Prostate gland (tissue), 2 donors: Measurements from ENCODE around the gene RAD51B. TPM values are rescaled to one million over a fixed set of nuclear protein-coding genes. Genes with fewer than 3 reads are reported as not detected.
"Not testable (repeated sequence)": the region's sequence is repeated elsewhere in the genome, so short reads cannot be mapped to it uniquely, and the experiment has no call there.

Experiments
- DNase-seq: peaks from one replicate; pipeline ENCODE4 v3.0.0-alpha.2; 2019; ENCODE audit warnings: low spot score
- H3K27ac ChIP-seq, 2 donors: fragments of 200-600 bp; sonication (generic); 2 replicates each; pipeline ENCODE4 v1.5.1; 2017 to 2019
- H3K27me3 ChIP-seq: fragments of 200-600 bp; sonication (generic); replicated peaks from 2 replicates; pipeline ENCODE4 v1.5.1; 2019; ENCODE audit not compliant: insufficient read depth
- H3K36me3 ChIP-seq, 2 donors: fragments of 200-600 bp; sonication (generic); 1 replicate in 1 of 2; 2 replicates in 1 of 2; pipeline versions ENCODE4 v1.5.1 to v1.8.1; 2017 to 2019
- H3K4me1 ChIP-seq: fragments of 200-600 bp; sonication (generic); replicated peaks from 2 replicates; pipeline ENCODE4 v1.5.1; 2019
- H3K4me3 ChIP-seq, 2 donors: fragments of 200-600 bp; sonication (generic); 2 replicates each; pipeline ENCODE4 v1.5.1; 2017 to 2019
- H3K9me3 ChIP-seq: fragments of 200-600 bp; sonication (generic); 2 replicates; pipeline ENCODE4 v1.5.1; 2017
- CTCF ChIP-seq, 4 experiments: fragments of 200-600 bp in 2 of 4; fragments of 450-650 bp in 2 of 4; sonication (generic) in 2 of 4; IDR thresholded peaks; 1 replicate in 3 of 4; 2 replicates in 1 of 4; pipeline ENCODE4 v1.5.1; 2016 to 2019; ENCODE audit warnings: antibody characterized with exemption in 4 of 4, mild to moderate bottlenecking in 2 of 4, moderate library complexity in 2 of 4
- POLR2A ChIP-seq: fragments of 450-650 bp; IDR thresholded peaks from one replicate; pipeline ENCODE4 v1.6.1; 2016; ENCODE audit warnings: antibody characterized with exemption, mild to moderate bottlenecking
- POLR2AphosphoS5 ChIP-seq: sonication (generic); formaldehyde crosslinking; IDR thresholded peaks from one replicate; pipeline ENCODE4 v1.6.1; 2017; ENCODE audit warnings: antibody characterized with exemption
- WGBS: methylation state at CpG from one replicate; pipeline ENCODE4 v1.1.5; 2018; 5-methylcytosine and 5-hydroxymethylcytosine counted together
- intact Hi-C: fragments of 100-400 bp; cut with DNase I; formaldehyde crosslinking; loops from one replicate; pipeline ENCODE4 v1.14.2; 2022
- total RNA-seq, 2 donors: library from RNA; depleted of rRNA; stranded (reverse); fragments of >200 nt; gene quantifications; one replicate each; pipeline ENCODE4 v1.1.0, GENCODE V29; 2016

RAD51B gene
- total RNA-seq, 2 donors from 2014 or later, result 14.9 to 35.8 TPM

GRCh38 chr14:68301219-68301618, 481.6 kb downstream of the RAD51B start:
- H3K9me3 ChIP-seq, result no peaks in the 10 kb centered on the region
- H3K4me3 ChIP-seq, result no peak overlapping the region
- H3K36me3 ChIP-seq, result no peaks in the 10 kb centered on the region
- H3K4me1 ChIP-seq, result no peaks in the 10 kb centered on the region
- WGBS, result 52% methylated on average over 1 of the region's 1 CpG
- no peak overlapping the region for H3K27ac ChIP-seq
- H3K27me3 ChIP-seq, result no peaks in the 10 kb centered on the region
- intact Hi-C loops, result no loop called here
- no peak for TF ChIP-seq POLR2AphosphoS5
- no peak for TF ChIP-seq POLR2A
- no peak for TF ChIP-seq CTCF (IDR thresholded peaks at IDR 0.05)
- no peak for DNase-seq

GRCh38 chr14:68302938-68303337, 483.4 kb downstream of the RAD51B start:
- H3K27me3 ChIP-seq, intact Hi-C loops, DNase-seq, H3K4me3 ChIP-seq, H3K27ac ChIP-seq, H3K9me3 ChIP-seq, H3K36me3 ChIP-seq, H3K4me1 ChIP-seq: not testable (repeated sequence)
- 96% methylated on average over 2 of the region's 2 CpGs for WGBS

- intact Hi-C loops, result loop anchor here (5.0 kb wide), 1 partner anchor 38 kb away; no protein-coding TSS in a partner anchor
- DNase-seq, result no peak
- H3K9me3 ChIP-seq, result no peaks in the 10 kb centered on the region
- 93% methylated on average over 4 of the region's 4 CpGs for WGBS
- peaks cover 15% of the 10 kb centered on the region for H3K4me1 ChIP-seq
- H3K36me3 ChIP-seq, result no peaks in the 10 kb centered on the region
- H3K27me3 ChIP-seq, result no peaks in the 10 kb centered on the region
- H3K4me3 ChIP-seq, result no peak overlapping the region
- H3K27ac ChIP-seq, result peak overlapping the region in 1 of 2 donors; percentile 66
- TF ChIP-seq POLR2A, result no peak
- TF ChIP-seq CTCF (IDR thresholded peaks at IDR 0.05), result no peak
- TF ChIP-seq POLR2AphosphoS5, result no peak
Observed at GRCh38 chr14:68305738-68306137, 486.2 kb downstream of the RAD51B start.

- no peak for DNase-seq
- TF ChIP-seq CTCF (IDR thresholded peaks at IDR 0.05), result no peak
- TF ChIP-seq POLR2AphosphoS5, result no peak
- TF ChIP-seq POLR2A, result no peak
- WGBS, result 54% methylated on average over 4 of the region's 4 CpGs
- Histone ChIP-seq H3K4me3 (no peak overlapping the region), H3K4me1 (peaks cover 15% of the 10 kb centered on the region), H3K36me3 (no peaks in the 10 kb centered on the region), H3K27me3 (no peaks in the 10 kb centered on the region), H3K27ac (peak overlapping the region; percentile 66 to 71), H3K9me3 (no peaks in the 10 kb centered on the region)
- intact Hi-C loops, result loop anchor here (5.0 kb wide), 1 partner anchor 39 kb away; no protein-coding TSS in a partner anchor
Observed at GRCh38 chr14:68306265-68306933, 486.8 kb downstream of the RAD51B start.

- Histone ChIP-seq H3K36me3 (no peaks in the 10 kb centered on the region), H3K9me3 (no peaks in the 10 kb centered on the region), H3K4me1 (peaks cover 15% of the 10 kb centered on the region), H3K27ac (peak overlapping the region; percentile 66 to 71), H3K4me3 (no peak overlapping the region), H3K27me3 (no peaks in the 10 kb centered on the region)
- intact Hi-C loops, result loop anchor here (5.0 kb wide), 1 partner anchor 40 kb away; no protein-coding TSS in a partner anchor
- no peak for TF ChIP-seq POLR2A
- TF ChIP-seq CTCF (IDR thresholded peaks at IDR 0.05), result no peak
- TF ChIP-seq POLR2AphosphoS5, result peak; percentile 87
- peak; percentile 88 for DNase-seq
- 23% methylated on average over 8 of the region's 8 CpGs for WGBS
Observed at GRCh38 chr14:68306934-68307789, 487.6 kb downstream of the RAD51B start.
